Stimulated activated CD4-positive, alpha-beta T cell treated with anti-CD3 and anti-CD28 coated beads, TNF-alpha, amount 100 ng/mL, for 1 hour (primary cell): Measurements from ENCODE around the gene ZNF383.
A peak's percentile ranks its signal among the peaks of the same experiment; 100 is the strongest.

Experiments
- DNase-seq, 3 donors: peaks; one replicate each; pipeline ENCODE4 v3.0.0-alpha.2; 2020; ENCODE audit warnings: low read depth in 3 of 3, low spot score in 1 of 3

Gene ZNF383

DNA sequence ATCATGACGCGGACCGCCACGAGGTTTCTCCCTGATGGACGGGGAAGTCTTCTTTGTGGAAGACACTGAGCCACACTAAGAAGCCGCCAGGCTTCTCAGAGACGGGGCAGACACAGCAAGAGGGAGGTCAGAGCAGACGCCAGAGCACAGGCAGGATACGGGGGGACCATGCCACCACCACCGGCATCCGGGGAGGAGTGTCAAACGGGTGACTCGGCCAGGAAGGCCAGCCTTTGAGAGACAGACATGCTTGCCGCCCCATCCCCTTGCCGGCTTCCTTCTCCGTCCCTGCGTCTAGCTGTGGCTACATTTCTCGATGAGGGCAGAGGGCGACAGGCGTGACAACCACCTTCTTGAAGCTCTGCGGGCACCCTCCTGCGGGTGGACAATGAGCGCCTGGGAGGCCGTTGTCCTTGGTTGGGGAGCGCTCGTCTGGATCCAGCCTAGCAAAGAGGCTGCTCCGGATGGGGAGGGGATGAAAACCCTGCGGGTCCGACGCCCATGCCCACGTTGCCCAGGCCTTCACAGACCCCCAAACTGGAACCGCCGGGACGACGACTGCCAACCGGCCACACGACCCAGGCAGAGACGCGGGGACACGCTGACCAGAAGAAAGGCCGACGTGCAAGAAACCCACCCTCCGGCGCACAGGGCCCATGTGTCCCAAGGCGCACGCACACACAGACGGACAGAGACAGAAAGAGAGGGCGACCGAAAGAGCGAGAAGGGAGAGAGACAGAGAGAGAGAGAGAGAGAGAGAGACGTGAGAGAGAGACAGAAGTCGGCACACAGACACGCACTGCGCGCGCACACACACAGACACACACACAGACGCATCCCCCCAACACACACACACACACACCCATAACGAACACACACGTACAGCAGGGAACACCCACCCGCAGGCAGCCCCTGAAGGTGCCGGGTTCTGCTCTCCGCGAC, 75.3 kb downstream of the ZNF383 start:
- peak in 1 of 3 donors; percentile 35 for DNase-seq

GRCh38 chr19:37294246-37294645, 76.2 kb downstream of the ZNF383 start:
- DNase-seq, result peak in 1 of 3 donors; percentile 30
